PC-9 (cell line): ENCODE data around the gene TMEM92.

Source experiments
- EZH2 ChIP-seq: fragments of 200-600 bp; sonication (generic); IDR thresholded peaks from 2 replicates; pipeline ENCODE4 v1.8.0; 2017; ENCODE audit warnings: antibody characterized with exemption, low read depth
- TF ChIP-seq, protein P1 (sequence below): fragments of 200-600 bp; sonication (generic); conservative IDR thresholded peaks from 2 replicates; pipeline ENCODE4 v1.6.1; 2017; ENCODE audit warnings: mixed run types, antibody characterized with exemption, mild to moderate bottlenecking, moderate library complexity

DNA sequence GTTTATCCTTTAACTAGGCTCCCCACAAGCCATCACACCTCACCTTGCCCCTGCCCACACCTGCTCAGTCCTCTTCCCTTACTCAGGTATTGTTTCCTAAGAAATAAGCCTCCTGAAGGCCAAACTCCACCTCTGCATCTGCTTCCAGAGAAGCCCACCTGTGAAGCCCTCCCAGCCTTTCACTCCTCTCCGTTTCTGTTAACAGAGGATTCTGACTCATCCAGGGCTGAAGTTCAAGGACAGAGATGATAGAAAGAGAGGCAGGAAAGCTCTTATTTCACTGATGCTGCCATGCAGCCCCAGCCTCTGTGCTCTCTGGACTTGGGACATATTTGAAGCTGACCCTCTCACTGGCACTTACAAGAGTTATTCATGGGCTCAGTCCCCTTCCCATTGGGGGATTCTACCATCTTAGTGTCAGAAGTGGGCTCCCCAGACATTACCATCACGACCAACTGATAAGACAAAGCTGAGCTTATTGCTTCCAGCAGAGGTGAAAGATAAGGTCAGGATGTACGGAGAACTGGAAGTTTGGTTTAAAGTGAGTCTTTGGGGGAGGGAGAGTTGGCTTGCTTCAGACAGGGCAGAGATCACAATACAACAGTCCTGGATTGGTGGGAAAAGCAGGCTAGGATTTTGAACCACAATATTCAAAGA lies 36.3 kb downstream of the TMEM92 start:
- TF ChIP-seq, protein P1, sequence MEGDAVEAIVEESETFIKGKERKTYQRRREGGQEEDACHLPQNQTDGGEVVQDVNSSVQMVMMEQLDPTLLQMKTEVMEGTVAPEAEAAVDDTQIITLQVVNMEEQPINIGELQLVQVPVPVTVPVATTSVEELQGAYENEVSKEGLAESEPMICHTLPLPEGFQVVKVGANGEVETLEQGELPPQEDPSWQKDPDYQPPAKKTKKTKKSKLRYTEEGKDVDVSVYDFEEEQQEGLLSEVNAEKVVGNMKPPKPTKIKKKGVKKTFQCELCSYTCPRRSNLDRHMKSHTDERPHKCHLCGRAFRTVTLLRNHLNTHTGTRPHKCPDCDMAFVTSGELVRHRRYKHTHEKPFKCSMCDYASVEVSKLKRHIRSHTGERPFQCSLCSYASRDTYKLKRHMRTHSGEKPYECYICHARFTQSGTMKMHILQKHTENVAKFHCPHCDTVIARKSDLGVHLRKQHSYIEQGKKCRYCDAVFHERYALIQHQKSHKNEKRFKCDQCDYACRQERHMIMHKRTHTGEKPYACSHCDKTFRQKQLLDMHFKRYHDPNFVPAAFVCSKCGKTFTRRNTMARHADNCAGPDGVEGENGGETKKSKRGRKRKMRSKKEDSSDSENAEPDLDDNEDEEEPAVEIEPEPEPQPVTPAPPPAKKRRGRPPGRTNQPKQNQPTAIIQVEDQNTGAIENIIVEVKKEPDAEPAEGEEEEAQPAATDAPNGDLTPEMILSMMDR, result no peak
- no peak for TF ChIP-seq EZH2
